K562 (cell line): ENCODE measurements around the gene PBX2. TPM values are rescaled to one million over a fixed set of nuclear protein-coding genes. Genes with fewer than 3 reads are reported as not detected.

Experiments used
- CTCF ChIP-seq, 3 experiments: IDR thresholded peaks in 2 of 3; conservative IDR thresholded peaks in 1 of 3; 2 replicates each; pipeline ENCODE4 v1.5.1; 2011 to 2012; ENCODE audit warnings: low read length in 3 of 3, mild to moderate bottlenecking in 3 of 3, control low read depth in 2 of 3, improper control_type of control experiment in 1 of 3, inconsistent platforms in 1 of 3, low read depth in 1 of 3, mixed read lengths in 1 of 3, moderate library complexity in 1 of 3; ENCODE audit not compliant: insufficient read depth in 2 of 3
- GABPB1 ChIP-seq: sonication (generic); formaldehyde crosslinking; IDR thresholded peaks from 2 replicates; pipeline ENCODE4 v1.8.0; 2022; ENCODE audit warnings: mild to moderate bottlenecking, missing genetic modification reagents
- HLTF ChIP-seq: fragments of 450-650 bp; IDR thresholded peaks from 2 replicates; pipeline ENCODE4 v1.6.1; 2016
- NCOA2 ChIP-seq, 2 experiments: fragments of 450-650 bp; IDR thresholded peaks; 2 replicates each; pipeline ENCODE4 v1.6.1; 2018; ENCODE audit warnings: mild to moderate bottlenecking in 2 of 2, moderate library complexity in 1 of 2; ENCODE audit not compliant: partially characterized antibody in 2 of 2
- NFRKB ChIP-seq: fragments of 450-650 bp; IDR thresholded peaks from 2 replicates; pipeline ENCODE4 v1.6.1; 2016; ENCODE audit warnings: low read depth
- NUFIP1 ChIP-seq: fragments of 450-650 bp; IDR thresholded peaks from 2 replicates; pipeline ENCODE4 v1.6.1; 2018; ENCODE audit not compliant: partially characterized antibody
- PHB ChIP-seq: fragments of 250-450 bp; sonication (Bioruptor Pico); IDR thresholded peaks from 2 replicates; pipeline ENCODE4 v1.5.0; 2021
- PKNOX1 ChIP-seq: fragments of 450-650 bp; IDR thresholded peaks from 2 replicates; pipeline ENCODE4 v1.6.1; 2016
- REST ChIP-seq, 2 experiments: fragments of 450-650 bp; formaldehyde crosslinking in 1 of 2; IDR thresholded peaks; 2 replicates each; pipeline versions ENCODE4 v1.4.0 to v1.6.1; 2014 to 2020; ENCODE audit warnings: mild to moderate bottlenecking in 2 of 2, borderline replicate concordance in 1 of 2, low read depth in 1 of 2
- RUNX1 ChIP-seq: sonication (generic); IDR thresholded peaks from 2 replicates; pipeline ENCODE4 v1.6.1; 2016; ENCODE audit warnings: antibody characterized with exemption, low read depth
- SLC30A9 ChIP-seq: fragments of 250-450 bp; sonication (Bioruptor Pico); IDR thresholded peaks from 2 replicates; pipeline ENCODE4 v1.8.0; 2022; ENCODE audit warnings: mild to moderate bottlenecking, moderate library complexity
- ZNF444 ChIP-seq: fragments of 250-450 bp; sonication (Bioruptor Pico); IDR thresholded peaks from 2 replicates; pipeline ENCODE4 v1.4.0; 2020; ENCODE audit warnings: mild to moderate bottlenecking, moderate library complexity
- ZNF449 ChIP-seq: fragments of 250-450 bp; sonication (Bioruptor Pico); IDR thresholded peaks from 2 replicates; pipeline ENCODE4 v1.8.0; 2022; ENCODE audit warnings: moderate library complexity, mild to moderate bottlenecking, inconsistent platforms
- ZNF583 ChIP-seq: fragments of 250-450 bp; sonication (Bioruptor Pico); IDR thresholded peaks from 2 replicates; pipeline ENCODE4 v1.4.0; 2020
- polyA plus RNA-seq, 8 experiments: library from polyadenylated mRNA; depleted of rRNA in 4 of 8; stranded (reverse) in 5 of 8; unstranded in 3 of 8; fragments of >200 nt; fragmentation: Nextera tagmentation in 2 of 8; fragmentation: Illumina TruSeq in 1 of 8; extraction: Ambion mirVana in 2 of 8; extraction: Trizol in 1 of 8; gene quantifications; 2 replicates each; pipeline versions ENCODE4 v1.2.1 to v1.2.3, GENCODE V29; 2011 to 2014; ENCODE audit warnings: inconsistent platforms in 1 of 8, missing spikeins in 1 of 8
- total RNA-seq, 7 experiments: library from RNA; depleted of rRNA in 6 of 7; stranded (reverse); fragments of >200 nt in 6 of 7; fragmentation: Illumina TruSeq in 2 of 7; extraction: Trizol in 2 of 7; gene quantifications; 2 replicates each; pipeline versions ENCODE4 v1.2.1 to v1.2.3, GENCODE V29; 2011 to 2021; ENCODE audit warnings: low replicate concordance in 1 of 7
- TF ChIP-seq, protein P1 (sequence below): fragments of 450-650 bp; IDR thresholded peaks from 2 replicates; pipeline ENCODE4 v1.6.1; 2014; ENCODE audit warnings: low read depth, mild to moderate bottlenecking, moderate library complexity, borderline replicate concordance

PBX2 gene
- total and polyA plus RNA-seq, 9 of the 15 experiments (the other 6 are each of a cell fraction or from before 2014, with no cell fraction given) = 1.9 to 134 (median 62.5) TPM

GRCh38 chr6:32192608-32193039 lies 2.6 kb upstream of the PBX2 start, which contains the start of gene GPSM3 (continued):
- TF ChIP-seq, protein P1, sequence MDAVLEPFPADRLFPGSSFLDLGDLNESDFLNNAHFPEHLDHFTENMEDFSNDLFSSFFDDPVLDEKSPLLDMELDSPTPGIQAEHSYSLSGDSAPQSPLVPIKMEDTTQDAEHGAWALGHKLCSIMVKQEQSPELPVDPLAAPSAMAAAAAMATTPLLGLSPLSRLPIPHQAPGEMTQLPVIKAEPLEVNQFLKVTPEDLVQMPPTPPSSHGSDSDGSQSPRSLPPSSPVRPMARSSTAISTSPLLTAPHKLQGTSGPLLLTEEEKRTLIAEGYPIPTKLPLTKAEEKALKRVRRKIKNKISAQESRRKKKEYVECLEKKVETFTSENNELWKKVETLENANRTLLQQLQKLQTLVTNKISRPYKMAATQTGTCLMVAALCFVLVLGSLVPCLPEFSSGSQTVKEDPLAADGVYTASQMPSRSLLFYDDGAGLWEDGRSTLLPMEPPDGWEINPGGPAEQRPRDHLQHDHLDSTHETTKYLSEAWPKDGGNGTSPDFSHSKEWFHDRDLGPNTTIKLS = 0 out of 2 replicates have a peak, but pooled peaks have one; percentile 30
- TF ChIP-seq RUNX1 (no peak), SLC30A9 (CRISPR knock-in tag) (no peak), ZNF444 (CRISPR knock-in tag) (peak; percentile 79; the same call in 1 of the 2 replicates), HLTF (no peak), PHB (no peak), CTCF (IDR thresholded peaks at IDR 0.05 in 2 of 3, conservative IDR thresholded peaks at IDR 0.05 in 1 of 3; ENCODE audit: insufficient read depth in 2 of 3, low read depth in 1 of 3, low read length in 3 of 3) (no peak), GABPB1 (CRISPR knock-in tag) (peak; percentile 87), ZNF449 (CRISPR knock-in tag) (no peak), REST (IDR thresholded peaks at IDR 0.05; ENCODE audit: borderline replicate concordance) (no peak), REST (CRISPR knock-in tag; IDR thresholded peaks at IDR 0.05; ENCODE audit: low read depth) (no peak; the same call in 1 of the 2 replicates), ZNF583 (CRISPR knock-in tag) (peak; percentile 57), NCOA2 (IDR thresholded peaks at IDR 0.05; ENCODE audit: partially characterized antibody in 2 of 2) (no peak), NFRKB (0 out of 2 replicates have a peak, but pooled peaks have one; percentile 51), NUFIP1 (no peak), PKNOX1 (peak; percentile 38; the same call in 1 of the 2 replicates)
